T-helper 2 cell (primary cell): ENCODE results near the gene ZFX.
A peak's percentile ranks its signal among the peaks of the same experiment; 100 is the strongest.
"Not testable (repeated sequence)": the region's sequence is repeated elsewhere in the genome, so short reads cannot be mapped to it uniquely, and the experiment has no call there.

ENCODE experiments used
- DNase-seq, 5 experiments: peaks; one replicate each; pipeline versions ENCODE4 v3.0.0 to v3.0.0-alpha.2; 2012 to 2022

Gene ZFX

GRCh38 chrX:24153178-24153795 is 3.8 kb downstream of the ZFX start:
- DNase-seq, result peak in 3 of 5 experiments; percentile 19 to 46 (median 30)

- DNase-seq, result no peak
Observed at GRCh38 chrX:24153796-24154189, 4.3 kb downstream of the ZFX start.

GRCh38 chrX:24154490-24155034 is 5.0 kb downstream of the ZFX start:
- DNase-seq, result no peak

- DNase-seq, result not testable (repeated sequence)
Observed at GRCh38 chrX:24155747-24156146, 6.2 kb downstream of the ZFX start.

GRCh38 chrX:24156177-24156576 is 6.6 kb downstream of the ZFX start:
- DNase-seq, result no peak

- DNase-seq, result no peak
Observed at GRCh38 chrX:24158881-24159280, 9.4 kb downstream of the ZFX start.

- DNase-seq, result no peak
Observed at GRCh38 chrX:24166078-24166477, 16.5 kb downstream of the ZFX start.

- DNase-seq, result no peak
Observed at GRCh38 chrX:24167719-24168472, 18.4 kb downstream of the ZFX start.

- peak in 1 of 5 experiments; percentile 65 for DNase-seq
Observed at GRCh38 chrX:24168807-24169206, 19.3 kb downstream of the ZFX start.

- no peak for DNase-seq
Observed at GRCh38 chrX:24169211-24169610, 19.7 kb downstream of the ZFX start.

- no peak for DNase-seq
Observed at GRCh38 chrX:24173115-24173847, 23.8 kb downstream of the ZFX start.

GRCh38 chrX:24175276-24175675 is 25.7 kb downstream of the ZFX start:
- no peak for DNase-seq

- DNase-seq, result no peak
Observed at GRCh38 chrX:24178441-24178840, 28.9 kb downstream of the ZFX start.

GRCh38 chrX:24184018-24184417 is 34.5 kb downstream of the ZFX start:
- no peak for DNase-seq

GRCh38 chrX:24186483-24186882 is 37.0 kb downstream of the ZFX start:
- peak in 1 of 5 experiments; percentile 6 for DNase-seq

GRCh38 chrX:24186986-24187385 is 37.5 kb downstream of the ZFX start:
- DNase-seq, result no peak

- DNase-seq, result no peak
Observed at GRCh38 chrX:24189490-24189889, 40.0 kb downstream of the ZFX start.

- DNase-seq, result no peak
Observed at GRCh38 chrX:24190500-24191156, 41.1 kb downstream of the ZFX start.

GRCh38 chrX:24196509-24196908 is 47.0 kb downstream of the ZFX start:
- DNase-seq, result no peak

GRCh38 chrX:24198101-24198500 is 48.6 kb downstream of the ZFX start:
- DNase-seq, result no peak

GRCh38 chrX:24200133-24200532 is 50.6 kb downstream of the ZFX start:
- no peak for DNase-seq

- DNase-seq, result no peak
Observed at GRCh38 chrX:24201216-24201615, 51.7 kb downstream of the ZFX start.

GRCh38 chrX:24202465-24203031 is 53.0 kb downstream of the ZFX start:
- DNase-seq, result no peak
